Trophoblast cell (in vitro differentiated cells and primary cell): Measurements from ENCODE around the gene CEP68.
"Not testable (repeated sequence)": the region's sequence is repeated elsewhere in the genome, so short reads cannot be mapped to it uniquely, and the experiment has no call there.

Experiments used
- DNase-seq, 2 donors: peaks; one replicate each; pipeline ENCODE4 v3.0.0-alpha.2; 2016
- H2AFZ ChIP-seq: 2 replicates; pipeline ENCODE4 v1.6.1; 2013; ENCODE audit warnings: low read length, moderate library complexity, mild to moderate bottlenecking; ENCODE audit not compliant: insufficient read depth, poor library complexity
- H2AK5ac ChIP-seq: 2 replicates; pipeline ENCODE4 v1.6.1; 2013; ENCODE audit warnings: mild to moderate bottlenecking, low read length
- H2BK120ac ChIP-seq: 2 replicates; pipeline ENCODE4 v1.6.1; 2013; ENCODE audit warnings: low read length, mild to moderate bottlenecking, moderate library complexity; ENCODE audit not compliant: insufficient read depth, poor library complexity
- H2BK12ac ChIP-seq: 2 replicates; pipeline ENCODE4 v1.6.1; 2013; ENCODE audit warnings: mild to moderate bottlenecking, low read length, moderate library complexity
- H2BK5ac ChIP-seq: 2 replicates; pipeline ENCODE4 v1.6.1; 2013; ENCODE audit warnings: low read length, low read depth, moderate library complexity, mild to moderate bottlenecking; ENCODE audit not compliant: poor library complexity
- H3K14ac ChIP-seq: 2 replicates; pipeline ENCODE4 v1.6.1; 2013; ENCODE audit warnings: mild to moderate bottlenecking, low read length
- H3K18ac ChIP-seq: 2 replicates; pipeline ENCODE4 v1.6.1; 2013; ENCODE audit warnings: mild to moderate bottlenecking, low read length
- H3K23ac ChIP-seq: 2 replicates; pipeline ENCODE4 v1.6.1; 2013; ENCODE audit warnings: low read length
- H3K27ac ChIP-seq: 2 replicates; pipeline ENCODE4 v1.5.1; 2013; ENCODE audit warnings: low read depth, mild to moderate bottlenecking, inconsistent platforms, low read length, moderate library complexity
- H3K27me3 ChIP-seq: 2 replicates; pipeline ENCODE4 v1.6.1; 2013; ENCODE audit warnings: inconsistent platforms, mild to moderate bottlenecking, low read length, moderate library complexity; ENCODE audit not compliant: insufficient read depth
- H3K36me3 ChIP-seq, 2 experiments: 1 replicate in 1 of 2; 2 replicates in 1 of 2; pipeline ENCODE4 v1.6.1; 2013; ENCODE audit warnings: low read length in 2 of 2, mild to moderate bottlenecking in 2 of 2, moderate library complexity in 1 of 2; ENCODE audit not compliant: insufficient read depth in 2 of 2, control insufficient read depth in 1 of 2
- H3K4ac ChIP-seq: 2 replicates; pipeline ENCODE4 v1.6.1; 2013; ENCODE audit warnings: low read depth, mild to moderate bottlenecking, low read length, moderate library complexity
- H3K4me1 ChIP-seq, 2 experiments: 1 replicate in 1 of 2; 2 replicates in 1 of 2; pipeline ENCODE4 v1.6.1; 2013; ENCODE audit warnings: low read length in 2 of 2, mild to moderate bottlenecking in 2 of 2, moderate library complexity in 1 of 2; ENCODE audit not compliant: insufficient read depth in 2 of 2, control insufficient read depth in 1 of 2
- H3K4me2 ChIP-seq: 2 replicates; pipeline ENCODE4 v1.6.1; 2013; ENCODE audit warnings: inconsistent platforms, mild to moderate bottlenecking, low read length, moderate library complexity
- H3K4me3 ChIP-seq: 2 replicates; pipeline ENCODE4 v1.5.1; 2013; ENCODE audit warnings: mild to moderate bottlenecking, low read depth, low read length, inconsistent platforms
- H3K79me1 ChIP-seq: one replicate; pipeline ENCODE4 v1.6.1; 2013; ENCODE audit warnings: low read length
- H3K79me2 ChIP-seq: 2 replicates; pipeline ENCODE4 v1.6.1; 2013; ENCODE audit warnings: low read length, mild to moderate bottlenecking; ENCODE audit not compliant: control insufficient read depth, insufficient read depth, poor library complexity
- H3K9ac ChIP-seq: 2 replicates; pipeline ENCODE4 v1.6.1; 2013; ENCODE audit warnings: mild to moderate bottlenecking, low read length
- H3K9me3 ChIP-seq: 2 replicates; pipeline ENCODE4 v1.6.1; 2013; ENCODE audit warnings: low read depth, mild to moderate bottlenecking, control low read depth, inconsistent platforms, low read length; ENCODE audit not compliant: insufficient read depth
- H4K12ac ChIP-seq: 2 replicates; pipeline ENCODE4 v1.6.1; 2013; ENCODE audit warnings: low read depth, mild to moderate bottlenecking, low read length, moderate library complexity
- H4K8ac ChIP-seq: 2 replicates; pipeline ENCODE4 v1.6.1; 2013; ENCODE audit warnings: low read depth, mild to moderate bottlenecking, low read length, moderate library complexity
- H4K91ac ChIP-seq: one replicate; pipeline ENCODE4 v1.6.1; 2013; ENCODE audit warnings: low read depth, mild to moderate bottlenecking, low read length, moderate library complexity
- WGBS: extraction: QIAGEN DNeasy Blood & Tissue Kit; methylation state at CpG from one replicate; pipeline ENCODE4 v1.1.7; 2013; ENCODE audit warnings: missing lambda C conversion rate; ENCODE audit not compliant: insufficient read length, insufficient coverage; ENCODE audit errors: extremely low coverage; 5-methylcytosine and 5-hydroxymethylcytosine counted together

The CEP68 gene

DNA sequence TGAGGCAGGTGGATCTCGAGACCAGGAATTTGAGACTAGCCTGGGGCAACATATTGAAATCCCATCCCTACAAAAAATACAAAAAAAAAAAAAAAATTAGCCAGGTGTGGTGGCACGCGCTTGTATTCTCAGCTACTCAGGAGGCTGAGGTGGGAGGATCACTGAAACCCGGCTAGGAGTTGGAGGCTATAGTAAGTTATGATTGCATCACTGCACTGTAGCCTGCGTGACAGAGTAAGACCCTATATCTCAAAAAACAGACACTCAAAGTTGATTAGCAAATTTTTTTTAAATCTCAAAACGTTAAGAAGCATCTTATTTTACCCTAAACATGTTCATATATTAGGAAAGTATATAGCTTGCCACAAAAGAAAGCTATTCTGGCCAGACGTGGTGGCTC lies 66.1 kb downstream of the CEP68 start:
- Histone ChIP-seq H3K9ac (no peak overlapping the region), H3K9me3 (no peaks in the 10 kb centered on the region), H4K91ac (no peak overlapping the region), H3K36me3 (peaks cover 0 to 2% of the 10 kb centered on the region in 2 experiments), H3K4me2 (no peak overlapping the region), H2BK5ac (no peak overlapping the region), H2BK120ac (no peak overlapping the region), H3K4me3 (no peak overlapping the region), H3K79me1 (no peaks in the 10 kb centered on the region), H3K23ac (no peak overlapping the region), H3K4ac (peak overlapping the region; percentile 97), H2AFZ (no peak overlapping the region), H4K12ac (no peak overlapping the region), H3K27ac (no peak overlapping the region), H3K4me1 (peaks cover 0 to 6% of the 10 kb centered on the region in 2 experiments), H2AK5ac (no peak overlapping the region), H2BK12ac (no peak overlapping the region), H3K18ac (no peak overlapping the region), H4K8ac (no peak overlapping the region), H3K79me2 (peaks cover 53% of the 10 kb centered on the region), H3K14ac (no peak overlapping the region), H3K27me3 (no peaks in the 10 kb centered on the region)
- WGBS, result no CpG with 5 or more reads among the region's 7 CpGs
- DNase-seq, result peak in 1 of 2 donors; percentile 26

GRCh38 chr2:65125457-65125856 lies 69.2 kb downstream of the CEP68 start:
- peak overlapping the region; percentile 96 for H3K4ac ChIP-seq
- no CpG with 5 or more reads among the region's 7 CpGs for WGBS
- not testable (repeated sequence) for H3K9me3 ChIP-seq

GRCh38 chr2:65128297-65129190 lies 72.3 kb downstream of the CEP68 start:
- peak overlapping the region; percentile 97 for H3K4ac ChIP-seq
- H3K79me1 ChIP-seq, result peaks cover 13% of the 10 kb centered on the region
- no peak overlapping the region for H2AK5ac ChIP-seq
- no CpG with 5 or more reads among the region's 8 CpGs for WGBS
- H3K36me3 ChIP-seq, result peaks cover 0 to 2% of the 10 kb centered on the region in 2 experiments
- no peak overlapping the region for H3K18ac ChIP-seq
- H3K27ac ChIP-seq, result no peak overlapping the region
- no peak overlapping the region for H4K12ac ChIP-seq
- H2BK12ac ChIP-seq, result no peak overlapping the region
- no peaks in the 10 kb centered on the region for H3K9me3 ChIP-seq
- H3K4me1 ChIP-seq, result peaks cover 0 to 11% of the 10 kb centered on the region in 2 experiments
- H2BK5ac ChIP-seq, result no peak overlapping the region
- H4K91ac ChIP-seq, result no peak overlapping the region
- no peak overlapping the region for H2AFZ ChIP-seq
- no peak overlapping the region for H4K8ac ChIP-seq
- H3K79me2 ChIP-seq, result peaks cover 36% of the 10 kb centered on the region
- no peak overlapping the region for H3K4me3 ChIP-seq
- H2BK120ac ChIP-seq, result no peak overlapping the region
- no peak overlapping the region for H3K23ac ChIP-seq
- no peak overlapping the region for H3K14ac ChIP-seq
- DNase-seq, result peak; percentile 10 to 71
- H3K4me2 ChIP-seq, result peak overlapping the region; percentile 97
- H3K9ac ChIP-seq, result peak overlapping the region; percentile 82
- no peaks in the 10 kb centered on the region for H3K27me3 ChIP-seq

More at GRCh38 chr2:65125457-65125856, 69.2 kb downstream of the CEP68 start:
- DNase-seq, result peak; percentile 81 to 87
- not testable (repeated sequence) for H3K4me3 ChIP-seq, H3K4me2 ChIP-seq, H3K23ac ChIP-seq, H2BK5ac ChIP-seq, H3K9ac ChIP-seq, H3K36me3 ChIP-seq, H4K8ac ChIP-seq, H3K4me1 ChIP-seq, H3K18ac ChIP-seq, H3K27ac ChIP-seq, H4K12ac ChIP-seq, H2AK5ac ChIP-seq, H3K79me1 ChIP-seq, H4K91ac ChIP-seq, H3K14ac ChIP-seq, H2AFZ ChIP-seq, H2BK120ac ChIP-seq, H3K27me3 ChIP-seq, H2BK12ac ChIP-seq
- H3K79me2 ChIP-seq, result peaks cover 49% of the 10 kb centered on the region

- H3K4ac ChIP-seq, result peak overlapping the region; percentile 97
- peak in 1 of 2 donors; percentile 31 for DNase-seq
- peak overlapping the region; percentile 99 for H4K91ac ChIP-seq
- peak overlapping the region; percentile 97 for H3K4me2 ChIP-seq
- H3K4me3 ChIP-seq, result peak overlapping the region; percentile 99
- H2BK120ac ChIP-seq, result peak overlapping the region; percentile 93
- peak overlapping the region; percentile 92 for H3K18ac ChIP-seq
- peaks cover 30% of the 10 kb centered on the region for H3K79me2 ChIP-seq
- H3K23ac ChIP-seq, result no peak overlapping the region
- H2BK12ac ChIP-seq, result no peak overlapping the region
- H4K8ac ChIP-seq, result peak overlapping the region; percentile 93
- no peaks in the 10 kb centered on the region for H3K27me3 ChIP-seq
- WGBS, result no CpG with 5 or more reads among the region's 29 CpGs
- peak overlapping the region; percentile 91 for H3K27ac ChIP-seq
- peak overlapping the region; percentile 78 for H2AK5ac ChIP-seq
- H3K36me3 ChIP-seq, result peaks cover 0 to 2% of the 10 kb centered on the region in 2 experiments
- H3K4me1 ChIP-seq, result peaks cover 0 to 8% of the 10 kb centered on the region in 2 experiments
- peak overlapping the region; percentile 96 for H3K14ac ChIP-seq
- peak overlapping the region; percentile 94 for H3K9ac ChIP-seq
- peaks cover 13% of the 10 kb centered on the region for H3K79me1 ChIP-seq
- H2BK5ac ChIP-seq, result peak overlapping the region; percentile 88
- H3K9me3 ChIP-seq, result no peaks in the 10 kb centered on the region
- peak overlapping the region; percentile 88 for H4K12ac ChIP-seq
- H2AFZ ChIP-seq, result peak overlapping the region; percentile 94
Observed at GRCh38 chr2:65129286-65129825, 73.1 kb downstream of the CEP68 start.
